ENCODE data around the gene ANKRD31.

GRCh38 chr5:75234251-75234650, 2.4 kb downstream of the ANKRD31 start:
- TF ChIP-seq EZH2 (IDR thresholded peaks at IDR 0.05; ENCODE audit: borderline replicate concordance, low read depth, low read length, poor library complexity, severe bottlenecking) (no peak), CTCF (conservative IDR thresholded peaks at IDR 0.05; ENCODE audit: low read depth, low read length) (no peak)

All from A673 (cell line).